Osteoblast (primary cell): ENCODE measurements around the gene PSG4. TPM values are rescaled to one million over a fixed set of nuclear protein-coding genes. Genes with fewer than 3 reads are reported as not detected.
"Not testable (repeated sequence)": the region's sequence is repeated elsewhere in the genome, so short reads cannot be mapped to it uniquely, and the experiment has no call there.

Source experiments
- DNase-seq: peaks from one replicate; pipeline ENCODE4 v3.0.0; 2011; ENCODE audit warnings: low spot score, mixed read lengths; ENCODE audit not compliant: insufficient read length; ENCODE audit errors: missing footprints
- H2AFZ ChIP-seq: 2 replicates; pipeline ENCODE4 v1.6.0; 2011; ENCODE audit warnings: mild to moderate bottlenecking, low read length
- H3K27ac ChIP-seq: 2 replicates; pipeline ENCODE4 v1.5.1; 2011; ENCODE audit warnings: mild to moderate bottlenecking, low read depth, low read length, moderate library complexity
- H3K27me3 ChIP-seq: 2 replicates; pipeline ENCODE4 v1.6.0; 2012; ENCODE audit warnings: mild to moderate bottlenecking, control low read depth, inconsistent platforms, low read length, moderate library complexity; ENCODE audit not compliant: insufficient read depth
- H3K36me3 ChIP-seq: 2 replicates; pipeline ENCODE4 v1.5.1; 2011; ENCODE audit warnings: mild to moderate bottlenecking, low read length, control low read depth, moderate library complexity; ENCODE audit not compliant: insufficient read depth
- H3K4me1 ChIP-seq: 2 replicates; pipeline ENCODE4 v1.5.1; 2011; ENCODE audit warnings: mild to moderate bottlenecking, low read length, control low read depth, moderate library complexity; ENCODE audit not compliant: insufficient read depth
- H3K4me2 ChIP-seq: 2 replicates; pipeline ENCODE4 v1.6.0; 2011; ENCODE audit warnings: mild to moderate bottlenecking, low read length; ENCODE audit not compliant: insufficient read depth
- H3K4me3 ChIP-seq: fragments of 200-600 bp; sonication (generic); 3 replicates; pipeline ENCODE4 v1.5.1; 2012; ENCODE audit warnings: mild to moderate bottlenecking, low read length, inconsistent platforms; ENCODE audit not compliant: insufficient read depth
- H3K79me2 ChIP-seq: 2 replicates; pipeline ENCODE4 v1.6.0; 2012; ENCODE audit warnings: mild to moderate bottlenecking, low read length, control low read depth, inconsistent platforms; ENCODE audit not compliant: insufficient read depth
- H3K9me3 ChIP-seq: 2 replicates; pipeline ENCODE4 v1.5.1; 2011; ENCODE audit warnings: low read depth, low read length, control low read depth
- H4K20me1 ChIP-seq: 2 replicates; pipeline ENCODE4 v1.6.0; 2012; ENCODE audit warnings: mild to moderate bottlenecking, low read length, control low read depth; ENCODE audit not compliant: insufficient read depth
- total RNA-seq: library from RNA; depleted of rRNA; stranded (reverse); fragments of >200 nt; gene quantifications from 2 replicates; pipeline ENCODE4 v1.2.3, GENCODE V29; 2012

Gene PSG4
- under 0.01 and 1.1 TPM in 2 replicates for total RNA-seq

DNA sequence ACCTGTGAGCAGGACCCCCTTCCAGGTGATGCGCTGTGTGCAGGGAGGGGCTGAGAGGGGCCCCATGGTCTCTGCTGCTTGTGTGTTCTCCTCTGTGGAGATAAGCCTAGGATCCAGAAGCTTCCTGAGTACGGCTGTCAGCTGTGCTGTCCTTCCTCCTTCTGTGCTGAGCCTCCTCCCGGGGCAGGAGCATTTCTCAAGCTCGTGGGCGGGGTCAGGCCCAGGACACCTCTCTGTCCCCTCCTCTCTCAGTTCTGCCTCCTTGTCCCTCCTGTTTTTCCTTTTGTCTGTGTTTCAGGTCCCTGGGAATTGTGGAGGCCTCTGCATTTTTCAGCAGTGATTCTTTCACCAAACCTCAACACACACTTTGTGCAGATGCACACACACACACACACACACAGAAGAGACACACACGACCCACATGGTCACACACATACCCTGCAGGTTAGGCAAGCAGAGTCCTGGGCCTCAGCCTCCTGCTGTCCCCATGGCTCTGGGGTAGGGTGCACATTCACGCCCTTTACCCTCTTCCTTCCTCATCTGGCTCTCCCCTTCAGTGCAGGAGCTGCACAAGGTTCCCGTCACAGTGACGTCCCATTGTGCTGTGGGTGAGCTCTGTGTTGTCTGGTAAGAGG is at the start of gene PSG4:
PSG4 (minus strand) TSS at position 168 of the 635 bp plus-strand sequence; CDS start at position 66, 102 bp downstream.
- not testable (repeated sequence) for H3K4me3 ChIP-seq, H3K9me3 ChIP-seq, H3K27me3 ChIP-seq, H3K27ac ChIP-seq, H3K36me3 ChIP-seq, H2AFZ ChIP-seq, H4K20me1 ChIP-seq, H3K79me2 ChIP-seq
- Histone ChIP-seq H3K4me2 (peak within 1 kb of the TSS; percentile 10), H3K4me1 (peaks cover 19% of the 10 kb centered on the region)
- DNase-seq: peak; percentile 19

DNA sequence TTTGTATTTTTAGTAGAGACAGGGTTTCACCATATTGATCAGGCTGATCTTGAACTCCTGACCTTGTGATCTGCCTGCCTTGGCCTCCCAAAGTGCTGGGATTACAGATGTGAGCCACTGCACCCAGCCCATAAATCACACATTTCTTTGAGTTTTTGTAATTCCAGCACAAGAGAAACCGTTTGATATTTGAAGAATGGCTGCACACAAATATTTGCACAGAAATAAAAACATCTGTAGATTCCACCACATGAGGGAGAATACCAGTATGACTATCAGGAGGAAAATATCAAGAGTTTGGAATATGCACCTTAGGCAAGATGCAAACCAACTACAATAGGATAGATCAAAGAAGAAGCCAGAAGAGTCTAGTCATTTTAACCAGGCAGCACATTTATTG is 46.0 kb upstream of the PSG4 start:
- H3K4me2 ChIP-seq, H3K4me3 ChIP-seq, H3K4me1 ChIP-seq, H3K27me3 ChIP-seq, H3K36me3 ChIP-seq, H2AFZ ChIP-seq, H3K9me3 ChIP-seq, H4K20me1 ChIP-seq, DNase-seq, H3K27ac ChIP-seq, H3K79me2 ChIP-seq: not testable (repeated sequence)

GRCh38 chr19:43250296-43250695 is 44.9 kb upstream of the PSG4 start:
- H3K4me3 ChIP-seq, H3K27me3 ChIP-seq, DNase-seq, H2AFZ ChIP-seq, H3K4me1 ChIP-seq, H4K20me1 ChIP-seq, H3K79me2 ChIP-seq, H3K4me2 ChIP-seq, H3K27ac ChIP-seq, H3K9me3 ChIP-seq, H3K36me3 ChIP-seq: not testable (repeated sequence)

- DNase-seq: peak; percentile 3
- H4K20me1 ChIP-seq, H2AFZ ChIP-seq, H3K27me3 ChIP-seq, H3K4me3 ChIP-seq, H3K4me1 ChIP-seq, H3K79me2 ChIP-seq, H3K36me3 ChIP-seq, H3K4me2 ChIP-seq, H3K9me3 ChIP-seq, H3K27ac ChIP-seq: not testable (repeated sequence)
Observed at GRCh38 chr19:43248635-43249002, 43.2 kb upstream of the PSG4 start.

GRCh38 chr19:43247243-43247880 is 41.9 kb upstream of the PSG4 start:
- not testable (repeated sequence) for H2AFZ ChIP-seq, H4K20me1 ChIP-seq, H3K9me3 ChIP-seq, H3K4me2 ChIP-seq, H3K4me1 ChIP-seq, H3K36me3 ChIP-seq, H3K27me3 ChIP-seq, H3K4me3 ChIP-seq, DNase-seq, H3K79me2 ChIP-seq, H3K27ac ChIP-seq

DNA sequence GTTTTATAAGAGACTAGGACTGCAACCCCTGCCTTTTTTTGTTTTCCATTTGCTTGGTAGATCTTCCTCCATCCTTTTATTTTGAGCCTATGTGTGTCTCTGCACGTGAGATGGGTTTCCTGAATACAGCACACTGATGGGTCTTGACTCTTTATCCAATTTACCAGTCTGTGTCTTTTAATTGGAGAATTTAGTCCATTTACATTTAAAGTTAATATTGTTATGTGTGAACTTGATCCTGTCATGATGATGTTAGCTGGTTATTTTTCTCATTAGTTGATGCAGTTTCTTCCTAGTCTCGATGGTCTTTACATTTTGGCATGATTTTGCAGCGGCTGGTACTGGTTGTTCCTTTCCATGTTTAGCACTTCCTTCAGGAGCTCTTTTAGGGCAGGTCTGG is 40.4 kb upstream of the PSG4 start:
- H3K27ac ChIP-seq, H3K27me3 ChIP-seq, H3K9me3 ChIP-seq, H4K20me1 ChIP-seq, H3K36me3 ChIP-seq, DNase-seq, H3K4me1 ChIP-seq, H2AFZ ChIP-seq, H3K4me3 ChIP-seq, H3K4me2 ChIP-seq, H3K79me2 ChIP-seq: not testable (repeated sequence)

DNA sequence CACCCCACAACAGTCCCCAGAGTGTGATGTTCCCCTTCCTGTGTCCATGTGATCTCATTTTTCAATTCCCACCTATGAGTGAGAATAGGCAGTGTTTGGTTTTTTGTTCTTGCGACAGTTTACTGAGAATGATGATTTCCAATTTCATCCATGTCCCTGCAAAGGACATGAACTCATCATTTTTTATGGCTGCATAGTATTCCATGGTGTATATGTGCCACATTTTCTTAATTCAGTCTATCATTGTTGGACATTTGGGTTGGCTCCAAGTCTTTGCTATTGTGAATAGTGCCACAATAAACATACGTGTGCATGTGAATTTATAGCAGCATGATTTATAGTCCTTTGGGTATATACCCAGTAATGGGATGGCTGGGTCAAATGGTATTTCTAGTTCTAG is 36.8 kb upstream of the PSG4 start:
- H3K9me3 ChIP-seq, H3K4me3 ChIP-seq, H2AFZ ChIP-seq: not testable (repeated sequence)

GRCh38 chr19:43238213-43238612 is 32.8 kb upstream of the PSG4 start:
- not testable (repeated sequence) for H3K27ac ChIP-seq, H2AFZ ChIP-seq, H3K27me3 ChIP-seq, H3K4me1 ChIP-seq, H3K36me3 ChIP-seq, H3K4me3 ChIP-seq, H3K79me2 ChIP-seq, H4K20me1 ChIP-seq, H3K9me3 ChIP-seq, H3K4me2 ChIP-seq
- peak; percentile 4 for DNase-seq

More for the DNA sequence above, 36.8 kb upstream of the PSG4 start:
- H3K4me2 ChIP-seq, DNase-seq, H3K27me3 ChIP-seq, H3K27ac ChIP-seq, H4K20me1 ChIP-seq, H3K36me3 ChIP-seq, H3K79me2 ChIP-seq, H3K4me1 ChIP-seq: not testable (repeated sequence)

GRCh38 chr19:43235686-43236085 is 30.2 kb upstream of the PSG4 start:
- not testable (repeated sequence) for H3K4me2 ChIP-seq, H3K79me2 ChIP-seq, H4K20me1 ChIP-seq, H3K27ac ChIP-seq, H3K4me3 ChIP-seq, DNase-seq, H3K27me3 ChIP-seq, H3K4me1 ChIP-seq, H2AFZ ChIP-seq, H3K9me3 ChIP-seq, H3K36me3 ChIP-seq
